Coronary artery (tissue), 2 donors: ENCODE results near the gene TM4SF18.
"Not testable (repeated sequence)": the region's sequence is repeated elsewhere in the genome, so short reads cannot be mapped to it uniquely, and the experiment has no call there.

Experiments
- DNase-seq: peaks from one replicate; pipeline ENCODE4 v3.0.0-alpha.2; 2017; ENCODE audit warnings: low spot score
- H3K27ac ChIP-seq, 2 donors: fragments of 200-600 bp; sonication (generic); one replicate each; pipeline ENCODE4 v1.5.1; 2016 to 2019
- H3K4me3 ChIP-seq: fragments of 200-600 bp; sonication (generic); 2 replicates; pipeline ENCODE4 v1.5.1; 2016; ENCODE audit warnings: mild to moderate bottlenecking, moderate library complexity
- TF ChIP-seq, protein P1 (sequence below): fragments of 200-600 bp; sonication (generic); IDR thresholded peaks from one replicate; pipeline ENCODE4 v1.5.1; 2019; ENCODE audit warnings: antibody characterized with exemption

TM4SF18 gene

DNA sequence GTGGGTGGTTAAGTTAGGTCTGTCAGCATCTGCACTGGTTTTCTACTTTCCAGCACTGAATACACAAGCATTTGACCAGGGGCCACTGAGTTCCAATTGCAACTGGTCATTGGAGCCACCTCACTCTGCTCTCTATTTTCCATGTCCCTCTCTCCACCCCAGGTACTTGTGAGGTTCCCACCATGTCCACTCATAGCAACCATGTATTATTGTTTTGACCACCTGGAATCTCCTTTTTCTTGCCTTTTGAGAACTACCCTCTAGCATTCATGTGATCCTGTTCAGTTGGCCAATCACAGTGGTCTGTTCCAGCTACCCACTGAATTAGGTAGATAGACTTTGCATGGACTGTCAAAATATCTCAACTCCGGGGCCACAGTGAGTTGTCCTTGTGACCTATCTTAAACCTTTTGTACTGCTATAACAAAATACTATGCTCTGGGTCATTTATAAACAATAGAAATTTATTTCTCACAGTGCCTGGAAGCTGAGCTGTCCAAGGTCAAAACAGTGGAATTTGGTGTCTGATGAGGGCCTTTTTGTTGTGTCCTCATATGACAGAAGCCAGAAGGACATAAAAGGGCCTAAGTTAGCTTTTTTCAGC, 20.2 kb upstream of the TM4SF18 start:
- TF ChIP-seq, protein P1, sequence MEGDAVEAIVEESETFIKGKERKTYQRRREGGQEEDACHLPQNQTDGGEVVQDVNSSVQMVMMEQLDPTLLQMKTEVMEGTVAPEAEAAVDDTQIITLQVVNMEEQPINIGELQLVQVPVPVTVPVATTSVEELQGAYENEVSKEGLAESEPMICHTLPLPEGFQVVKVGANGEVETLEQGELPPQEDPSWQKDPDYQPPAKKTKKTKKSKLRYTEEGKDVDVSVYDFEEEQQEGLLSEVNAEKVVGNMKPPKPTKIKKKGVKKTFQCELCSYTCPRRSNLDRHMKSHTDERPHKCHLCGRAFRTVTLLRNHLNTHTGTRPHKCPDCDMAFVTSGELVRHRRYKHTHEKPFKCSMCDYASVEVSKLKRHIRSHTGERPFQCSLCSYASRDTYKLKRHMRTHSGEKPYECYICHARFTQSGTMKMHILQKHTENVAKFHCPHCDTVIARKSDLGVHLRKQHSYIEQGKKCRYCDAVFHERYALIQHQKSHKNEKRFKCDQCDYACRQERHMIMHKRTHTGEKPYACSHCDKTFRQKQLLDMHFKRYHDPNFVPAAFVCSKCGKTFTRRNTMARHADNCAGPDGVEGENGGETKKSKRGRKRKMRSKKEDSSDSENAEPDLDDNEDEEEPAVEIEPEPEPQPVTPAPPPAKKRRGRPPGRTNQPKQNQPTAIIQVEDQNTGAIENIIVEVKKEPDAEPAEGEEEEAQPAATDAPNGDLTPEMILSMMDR = no peak

DNA sequence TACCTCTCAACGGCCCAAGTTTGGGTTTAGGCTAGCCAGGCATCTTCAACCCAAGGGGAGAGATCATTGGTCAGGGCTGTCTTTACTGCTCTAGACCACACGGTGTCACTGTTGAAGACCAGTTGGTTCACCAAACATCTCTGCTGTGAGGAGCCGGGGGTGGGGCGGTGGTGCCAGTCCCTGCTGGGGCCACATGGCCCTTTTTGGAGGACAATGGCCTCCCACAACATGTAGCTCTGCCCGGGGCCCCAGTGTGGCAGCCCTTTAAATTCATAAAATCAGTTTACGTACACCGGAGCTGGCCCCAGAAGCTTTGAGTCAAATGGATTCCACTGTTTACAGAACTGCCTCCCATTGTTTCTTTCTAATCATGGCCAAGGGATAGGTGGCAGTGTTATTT, 19.1 kb upstream of the TM4SF18 start:
- DNase-seq = no peak
- H3K4me3 ChIP-seq = no peak overlapping the region
- TF ChIP-seq, protein P1 = peak; percentile 39
- no peak overlapping the region for H3K27ac ChIP-seq

More for the DNA sequence above, 20.2 kb upstream of the TM4SF18 start:
- H3K27ac ChIP-seq = peak overlapping the region in 1 of 2 donors; percentile 9
- no peak for DNase-seq
- H3K4me3 ChIP-seq = no peak overlapping the region

DNA sequence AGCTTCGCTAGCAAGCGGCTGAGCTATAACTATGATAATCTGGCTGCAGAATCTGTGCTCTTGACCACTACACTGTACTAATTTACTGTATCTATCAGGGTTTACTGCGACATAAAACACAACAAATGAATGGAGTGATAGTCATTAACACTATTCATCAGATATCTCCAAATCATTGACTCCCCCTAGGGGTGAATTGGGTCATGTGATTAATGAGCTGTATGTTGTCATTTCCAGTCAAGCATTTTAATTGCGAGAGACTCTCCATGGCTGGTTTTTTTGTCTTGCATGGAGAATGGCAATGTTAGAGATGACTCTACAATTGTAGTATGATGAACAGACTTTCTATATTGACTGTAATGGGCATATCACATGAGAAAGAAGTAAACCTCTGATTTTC, 10.5 kb upstream of the TM4SF18 start:
- no peak overlapping the region for H3K4me3 ChIP-seq
- TF ChIP-seq, protein P1 = no peak
- no peak overlapping the region for H3K27ac ChIP-seq
- DNase-seq = no peak

DNA sequence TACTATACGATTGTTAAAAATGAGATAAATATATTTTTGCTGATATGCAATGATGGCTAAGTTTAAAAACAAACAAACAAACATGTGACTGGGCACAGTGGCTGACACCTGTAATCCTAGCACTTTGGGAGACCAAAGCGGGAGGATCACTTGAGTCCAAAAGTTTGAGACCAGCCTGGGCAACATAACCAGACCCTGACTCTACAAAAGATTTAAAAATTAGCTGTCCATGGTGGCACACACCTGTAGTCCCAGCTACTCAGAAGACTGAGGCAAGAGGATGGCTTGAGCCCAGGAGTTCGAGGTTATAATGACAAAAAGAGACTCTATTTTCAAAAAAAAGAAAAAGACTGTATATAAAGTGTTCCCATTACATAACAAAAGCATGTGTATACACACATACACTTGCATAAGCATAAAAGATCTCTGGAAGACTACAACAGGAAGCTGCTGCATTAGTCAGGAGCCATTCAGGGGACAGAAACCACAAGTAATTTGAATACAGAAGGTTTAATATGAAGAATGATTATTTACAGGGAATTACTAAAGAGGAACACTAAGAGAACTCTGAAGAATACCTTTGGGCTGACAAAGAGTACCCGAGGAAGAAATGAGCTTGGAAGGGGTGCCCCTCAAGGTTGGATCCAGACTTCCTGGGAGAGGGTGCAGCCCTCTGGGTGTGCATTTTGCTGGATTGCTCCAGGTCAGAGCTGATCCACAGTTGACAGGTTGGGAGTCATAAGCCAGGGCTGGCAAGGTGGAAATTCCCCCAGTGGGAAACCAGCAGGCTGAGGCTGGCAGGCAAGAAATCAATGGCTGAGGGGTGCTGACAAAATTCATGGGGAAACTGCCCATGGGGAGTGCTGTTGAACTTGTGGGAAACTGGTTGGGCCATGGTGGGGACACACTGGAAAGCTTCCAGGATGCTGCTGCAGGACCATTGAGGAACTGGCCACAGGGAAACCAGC, 9.3 kb upstream of the TM4SF18 start:
- DNase-seq = no peak
- H3K27ac ChIP-seq = no peak overlapping the region
- H3K4me3 ChIP-seq = no peak overlapping the region
- TF ChIP-seq, protein P1 = no peak

DNA sequence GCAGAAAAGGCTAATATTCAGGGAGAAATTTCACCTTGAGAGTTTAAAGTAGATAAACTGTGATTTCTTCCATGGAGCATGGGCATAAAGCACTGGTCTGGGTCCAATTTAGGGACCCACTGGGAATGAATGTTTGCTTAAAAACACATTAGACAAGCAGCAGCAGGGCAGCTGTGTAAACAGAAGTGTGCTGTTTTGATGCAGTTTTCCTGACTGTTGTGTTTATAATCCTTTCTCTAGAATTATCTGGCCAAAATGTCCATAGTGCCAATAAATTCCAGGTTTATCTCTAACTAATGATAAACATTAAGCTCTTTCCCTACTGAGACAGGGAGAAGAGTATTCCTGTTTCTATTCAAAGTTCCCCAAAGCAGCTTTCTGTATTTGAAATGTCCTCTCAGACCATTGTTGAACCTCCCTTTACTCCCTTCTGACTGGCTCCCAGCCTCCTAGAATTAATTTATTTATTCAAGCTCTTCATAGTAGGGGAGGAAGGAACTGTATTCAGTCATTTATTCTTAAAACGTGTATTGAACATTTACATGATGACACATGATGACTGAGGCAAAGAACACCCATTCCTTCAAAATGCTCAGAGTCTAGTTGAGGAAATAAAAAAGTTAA, 7.0 kb upstream of the TM4SF18 start:
- peak overlapping the region; percentile 49 for H3K4me3 ChIP-seq
- H3K27ac ChIP-seq = peak overlapping the region; percentile 74 to 93
- DNase-seq = no peak
- TF ChIP-seq, protein P1 = no peak

DNA sequence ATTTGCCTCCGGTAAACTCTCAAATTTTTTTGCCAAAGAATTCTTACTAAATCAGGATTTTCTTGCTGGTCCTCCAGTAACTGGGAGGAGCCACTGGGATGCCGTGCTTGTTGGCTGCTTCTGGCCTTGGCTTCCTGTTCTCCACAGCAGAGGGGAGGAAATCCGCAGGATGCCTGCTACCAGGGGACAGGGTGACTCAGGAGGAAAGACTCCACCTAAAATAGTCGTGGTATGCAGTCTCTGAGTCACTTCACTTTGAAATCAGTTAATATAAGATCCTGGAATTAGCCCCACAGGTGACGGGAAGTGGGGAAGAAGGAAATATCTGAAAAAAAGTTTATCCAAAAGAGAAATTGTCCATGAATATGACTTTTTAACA, 6.5 kb upstream of the TM4SF18 start:
- H3K27ac ChIP-seq = peak overlapping the region; percentile 74 to 93
- TF ChIP-seq, protein P1 = no peak
- H3K4me3 ChIP-seq = peak overlapping the region; percentile 49
- DNase-seq = peak; percentile 94

DNA sequence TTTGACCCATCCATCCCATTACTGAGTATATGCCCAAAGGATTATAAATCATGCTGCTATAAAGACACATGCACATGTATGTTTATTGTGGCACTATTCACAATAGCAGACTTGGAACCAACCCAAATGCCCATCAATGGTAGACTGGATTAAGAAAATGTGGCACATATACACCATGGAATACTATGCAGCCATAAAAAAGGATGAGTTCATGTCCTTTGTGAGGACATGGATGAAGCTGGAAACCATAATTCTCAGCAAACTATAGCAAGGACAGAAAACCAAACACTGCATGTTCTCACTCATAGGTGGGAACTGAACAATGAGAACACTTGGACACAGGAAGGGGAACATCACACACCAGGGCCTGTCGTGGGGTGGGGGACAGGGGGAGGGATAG, 4.0 kb upstream of the TM4SF18 start:
- not testable (repeated sequence) for H3K4me3 ChIP-seq, DNase-seq, H3K27ac ChIP-seq
